ENCODE measurements around the gene MPZL2.

- TF ChIP-seq POLR2A (IDR thresholded peaks at IDR 0.05) = no peak
- TF ChIP-seq, protein P1, sequence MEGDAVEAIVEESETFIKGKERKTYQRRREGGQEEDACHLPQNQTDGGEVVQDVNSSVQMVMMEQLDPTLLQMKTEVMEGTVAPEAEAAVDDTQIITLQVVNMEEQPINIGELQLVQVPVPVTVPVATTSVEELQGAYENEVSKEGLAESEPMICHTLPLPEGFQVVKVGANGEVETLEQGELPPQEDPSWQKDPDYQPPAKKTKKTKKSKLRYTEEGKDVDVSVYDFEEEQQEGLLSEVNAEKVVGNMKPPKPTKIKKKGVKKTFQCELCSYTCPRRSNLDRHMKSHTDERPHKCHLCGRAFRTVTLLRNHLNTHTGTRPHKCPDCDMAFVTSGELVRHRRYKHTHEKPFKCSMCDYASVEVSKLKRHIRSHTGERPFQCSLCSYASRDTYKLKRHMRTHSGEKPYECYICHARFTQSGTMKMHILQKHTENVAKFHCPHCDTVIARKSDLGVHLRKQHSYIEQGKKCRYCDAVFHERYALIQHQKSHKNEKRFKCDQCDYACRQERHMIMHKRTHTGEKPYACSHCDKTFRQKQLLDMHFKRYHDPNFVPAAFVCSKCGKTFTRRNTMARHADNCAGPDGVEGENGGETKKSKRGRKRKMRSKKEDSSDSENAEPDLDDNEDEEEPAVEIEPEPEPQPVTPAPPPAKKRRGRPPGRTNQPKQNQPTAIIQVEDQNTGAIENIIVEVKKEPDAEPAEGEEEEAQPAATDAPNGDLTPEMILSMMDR (IDR thresholded peaks at IDR 0.05) = no peak
Measured at GRCh38 chr11:118306556-118306955, 42.5 kb upstream of the MPZL2 start.
